Fibroblast of peridontal ligament (primary cell): Measurements from ENCODE around the gene HOXC12.

Experiments used
- DNase-seq: peaks from one replicate; pipeline ENCODE4 v3.0.0-alpha.2; 2010; ENCODE audit errors: extremely low read depth

The HOXC12 gene

GRCh38 chr12:53940443-53941014, 14.2 kb upstream of the HOXC12 start:
- no peak for DNase-seq

- no peak for DNase-seq
Observed at GRCh38 chr12:53941187-53941586, 13.5 kb upstream of the HOXC12 start.

- DNase-seq, result no peak
Observed at GRCh38 chr12:53941750-53942149, 13.0 kb upstream of the HOXC12 start.

GRCh38 chr12:53942467-53942997, 12.2 kb upstream of the HOXC12 start:
- DNase-seq, result no peak

GRCh38 chr12:53944209-53944608, 10.5 kb upstream of the HOXC12 start:
- DNase-seq, result no peak

- no peak for DNase-seq
Observed at GRCh38 chr12:53944907-53945847, 9.5 kb upstream of the HOXC12 start.

- DNase-seq, result no peak
Observed at GRCh38 chr12:53947743-53948142, 7.0 kb upstream of the HOXC12 start.

GRCh38 chr12:53948650-53949593, 5.8 kb upstream of the HOXC12 start:
- DNase-seq, result no peak

- DNase-seq, result no peak
Observed at GRCh38 chr12:53949631-53950436, 4.9 kb upstream of the HOXC12 start.

GRCh38 chr12:53950437-53950773, 4.3 kb upstream of the HOXC12 start:
- no peak for DNase-seq

- no peak for DNase-seq
Observed at GRCh38 chr12:53950789-53951576, 3.7 kb upstream of the HOXC12 start.

GRCh38 chr12:53951577-53952334, 2.9 kb upstream of the HOXC12 start:
- DNase-seq, result no peak

- no peak for DNase-seq
Observed at GRCh38 chr12:53952335-53952694, 2.4 kb upstream of the HOXC12 start.

- DNase-seq, result no peak
Observed at GRCh38 chr12:53952871-53953734, 1.6 kb upstream of the HOXC12 start.

- no peak for DNase-seq
Observed at GRCh38 chr12:53953831-53954693, 641 bp upstream of the HOXC12 start.

- DNase-seq, result no peak
Observed at GRCh38 chr12:53955036-53955775, 503 bp downstream of the HOXC12 start.

GRCh38 chr12:53955776-53956250, 1.1 kb downstream of the HOXC12 start:
- no peak for DNase-seq
